Thoracic aorta (tissue), 2 donors: ENCODE data around the gene CCDC91. TPM values are rescaled to one million over a fixed set of nuclear protein-coding genes. Genes with fewer than 3 reads are reported as not detected.

Experiments
- ATAC-seq: fragments of 150-250 bp; one replicate; pipeline ENCODE4 v1.8.0; 2017; ENCODE audit warnings: low read depth; ENCODE audit not compliant: insufficient number of reproducible peaks, low FRiP score
- DNase-seq: peaks from one replicate; pipeline ENCODE4 v3.0.0-alpha.2; 2020; ENCODE audit warnings: low spot score
- H3K27ac ChIP-seq, 2 donors: fragments of 200-600 bp; sonication (generic); 1 replicate in 1 of 2; 2 replicates in 1 of 2; pipeline ENCODE4 v1.5.1; 2016; ENCODE audit warnings: mild to moderate bottlenecking in 2 of 2, moderate library complexity in 2 of 2
- H3K27me3 ChIP-seq: fragments of 200-600 bp; sonication (generic); replicated peaks from 2 replicates; pipeline ENCODE4 v1.6.0; 2016; ENCODE audit warnings: mild to moderate bottlenecking; ENCODE audit not compliant: insufficient read depth
- H3K36me3 ChIP-seq: fragments of 200-600 bp; sonication (generic); one replicate; pipeline ENCODE4 v1.5.1; 2016
- H3K4me1 ChIP-seq, 2 donors: fragments of 200-600 bp; sonication (generic); 1 replicate in 1 of 2; 2 replicates in 1 of 2; pipeline versions ENCODE4 v1.5.1 to v1.6.0; 2016; ENCODE audit warnings: low read depth in 2 of 2, mild to moderate bottlenecking in 1 of 2; ENCODE audit not compliant: control insufficient read depth in 1 of 2
- H3K4me3 ChIP-seq: fragments of 200-600 bp; sonication (generic); 2 replicates; pipeline ENCODE4 v1.5.1; 2016; ENCODE audit warnings: mild to moderate bottlenecking
- H3K9me3 ChIP-seq: fragments of 200-600 bp; sonication (generic); 2 replicates; pipeline ENCODE4 v1.5.1; 2016
- CTCF ChIP-seq: fragments of 200-600 bp; sonication (generic); IDR thresholded peaks from one replicate; pipeline ENCODE4 v1.5.1; 2019; ENCODE audit warnings: antibody characterized with exemption
- total RNA-seq, 2 donors: library from RNA; depleted of rRNA; stranded (reverse); fragments of >200 nt; gene quantifications; one replicate each; pipeline versions ENCODE4 v1.1.0 to v1.2.3, GENCODE V29; 2016

Gene CCDC91
- total RNA-seq, 2 donors from 2014 or later, result 26.6 to 27.6 TPM

GRCh38 chr12:28156362-28156761 lies 33.9 kb upstream of the CCDC91 start:
- Histone ChIP-seq H3K27ac (no peak overlapping the region), H3K9me3 (no peaks in the 10 kb centered on the region), H3K27me3 (no peaks in the 10 kb centered on the region), H3K4me3 (no peak overlapping the region), H3K4me1 (no peaks in the 10 kb centered on the region), H3K36me3 (no peaks in the 10 kb centered on the region)
- ATAC-seq, result no peak
- TF ChIP-seq CTCF, result no peak
- no peak for DNase-seq

GRCh38 chr12:28156804-28157203 lies 33.5 kb upstream of the CCDC91 start:
- H3K4me1 ChIP-seq, result no peaks in the 10 kb centered on the region
- ATAC-seq (no peak), DNase-seq (no peak)
- H3K9me3 ChIP-seq, result no peaks in the 10 kb centered on the region
- H3K36me3 ChIP-seq, result no peaks in the 10 kb centered on the region
- no peaks in the 10 kb centered on the region for H3K27me3 ChIP-seq
- TF ChIP-seq CTCF, result no peak
- no peak overlapping the region for H3K4me3 ChIP-seq
- no peak overlapping the region for H3K27ac ChIP-seq

GRCh38 chr12:28158353-28158752 lies 31.9 kb upstream of the CCDC91 start:
- TF ChIP-seq CTCF, result no peak
- no peaks in the 10 kb centered on the region for H3K36me3 ChIP-seq
- no peak overlapping the region for H3K4me3 ChIP-seq
- no peaks in the 10 kb centered on the region for H3K9me3 ChIP-seq
- ATAC-seq (no peak), DNase-seq (no peak)
- H3K27ac ChIP-seq, result no peak overlapping the region
- H3K27me3 ChIP-seq, result no peaks in the 10 kb centered on the region
- H3K4me1 ChIP-seq, result no peaks in the 10 kb centered on the region

- no peaks in the 10 kb centered on the region for H3K4me1 ChIP-seq
- ATAC-seq (no peak), DNase-seq (no peak)
- no peak for TF ChIP-seq CTCF
- no peak overlapping the region for H3K27ac ChIP-seq
- no peaks in the 10 kb centered on the region for H3K27me3 ChIP-seq
- no peak overlapping the region for H3K4me3 ChIP-seq
- no peaks in the 10 kb centered on the region for H3K9me3 ChIP-seq
- no peaks in the 10 kb centered on the region for H3K36me3 ChIP-seq
These were observed 30.6 kb upstream of the CCDC91 start for GRCh38 chr12:28159688-28160087.

GRCh38 chr12:28161697-28162096 lies 28.6 kb upstream of the CCDC91 start:
- no peaks in the 10 kb centered on the region for H3K27me3 ChIP-seq
- DNase-seq (no peak), ATAC-seq (no peak)
- no peaks in the 10 kb centered on the region for H3K9me3 ChIP-seq
- no peak for TF ChIP-seq CTCF
- H3K4me3 ChIP-seq, result no peak overlapping the region
- H3K27ac ChIP-seq, result no peak overlapping the region
- H3K36me3 ChIP-seq, result no peaks in the 10 kb centered on the region
- no peaks in the 10 kb centered on the region for H3K4me1 ChIP-seq
